IMR-90 (cell line): ENCODE measurements around the gene COA3.

Experiments
- BHLHE40 ChIP-seq: fragments of 150-350 bp; IDR thresholded peaks from 2 replicates; pipeline ENCODE4 v1.6.1; 2016; ENCODE audit warnings: mild to moderate bottlenecking, low read depth, low read length
- CTCF ChIP-seq: conservative IDR thresholded peaks from 2 replicates; pipeline ENCODE4 v1.5.1; 2012; ENCODE audit warnings: mild to moderate bottlenecking, low read depth, low read length, improper control_type of control experiment
- ELK1 ChIP-seq: fragments of 150-350 bp; IDR thresholded peaks from 2 replicates; pipeline ENCODE4 v1.6.1; 2016; ENCODE audit warnings: low read depth, mild to moderate bottlenecking, low read length, moderate library complexity, borderline replicate concordance
- MAFK ChIP-seq: IDR thresholded peaks from 2 replicates; pipeline ENCODE4 v1.6.1; 2012; ENCODE audit warnings: low read depth, low read length, improper control_type of control experiment
- MAZ ChIP-seq: IDR thresholded peaks from 2 replicates; pipeline ENCODE4 v1.6.1; 2012; ENCODE audit warnings: low read depth, mild to moderate bottlenecking, low read length, improper control_type of control experiment, moderate library complexity, borderline replicate concordance
- MXI1 ChIP-seq: IDR thresholded peaks from 2 replicates; pipeline ENCODE4 v1.6.1; 2012; ENCODE audit warnings: low read depth, mild to moderate bottlenecking, low read length, moderate library complexity, borderline replicate concordance
- POLR2A ChIP-seq: IDR thresholded peaks from 2 replicates; pipeline ENCODE4 v1.6.1; 2012; ENCODE audit warnings: mild to moderate bottlenecking, low read depth, low read length
- RAD21 ChIP-seq: IDR thresholded peaks from 2 replicates; pipeline ENCODE4 v1.6.1; 2012; ENCODE audit warnings: low read length, improper control_type of control experiment
- RFX5 ChIP-seq: IDR thresholded peaks from 2 replicates; pipeline ENCODE4 v1.8.0; 2012; ENCODE audit warnings: low read depth, mild to moderate bottlenecking, low read length, moderate library complexity
- USF2 ChIP-seq: fragments of 150-350 bp; IDR thresholded peaks from 2 replicates; pipeline ENCODE4 v1.6.1; 2017; ENCODE audit warnings: mild to moderate bottlenecking, antibody characterized with exemption, low read length, low read depth

GRCh38 chr17:42798011-42798382, 507 bp downstream of the COA3 start:
- TF ChIP-seq CTCF (no peak), POLR2A (no peak), BHLHE40 (no peak), USF2 (no peak), MAZ (no peak), RFX5 (no peak), ELK1 (no peak), RAD21 (no peak), MAFK (no peak), MXI1 (no peak)
